ENCODE data around the gene EEFSEC. TPM values are rescaled to one million over a fixed set of nuclear protein-coding genes. Genes with fewer than 3 reads are reported as not detected.

Gene EEFSEC
- total RNA-seq, 1 donor from 2014 or later, result 24.6 TPM

GRCh38 chr3:128241741-128242140, 88.5 kb downstream of the EEFSEC start:
- intact Hi-C loops (cut with DNase I), result no loop called here
- peaks cover 10% of the 10 kb centered on the region for H3K4me1 ChIP-seq
- no peak overlapping the region for H3K27ac ChIP-seq
- no peaks in the 10 kb centered on the region for H3K9me3 ChIP-seq
- H3K27me3 ChIP-seq, result no peaks in the 10 kb centered on the region
- TF ChIP-seq POLR2A (IDR thresholded peaks at IDR 0.05) (no peak), POLR2AphosphoS5 (IDR thresholded peaks at IDR 0.05; ENCODE audit: insufficient read depth in 1 of 2, low read depth in 1 of 2) (no peak)
- TF ChIP-seq, protein P1, sequence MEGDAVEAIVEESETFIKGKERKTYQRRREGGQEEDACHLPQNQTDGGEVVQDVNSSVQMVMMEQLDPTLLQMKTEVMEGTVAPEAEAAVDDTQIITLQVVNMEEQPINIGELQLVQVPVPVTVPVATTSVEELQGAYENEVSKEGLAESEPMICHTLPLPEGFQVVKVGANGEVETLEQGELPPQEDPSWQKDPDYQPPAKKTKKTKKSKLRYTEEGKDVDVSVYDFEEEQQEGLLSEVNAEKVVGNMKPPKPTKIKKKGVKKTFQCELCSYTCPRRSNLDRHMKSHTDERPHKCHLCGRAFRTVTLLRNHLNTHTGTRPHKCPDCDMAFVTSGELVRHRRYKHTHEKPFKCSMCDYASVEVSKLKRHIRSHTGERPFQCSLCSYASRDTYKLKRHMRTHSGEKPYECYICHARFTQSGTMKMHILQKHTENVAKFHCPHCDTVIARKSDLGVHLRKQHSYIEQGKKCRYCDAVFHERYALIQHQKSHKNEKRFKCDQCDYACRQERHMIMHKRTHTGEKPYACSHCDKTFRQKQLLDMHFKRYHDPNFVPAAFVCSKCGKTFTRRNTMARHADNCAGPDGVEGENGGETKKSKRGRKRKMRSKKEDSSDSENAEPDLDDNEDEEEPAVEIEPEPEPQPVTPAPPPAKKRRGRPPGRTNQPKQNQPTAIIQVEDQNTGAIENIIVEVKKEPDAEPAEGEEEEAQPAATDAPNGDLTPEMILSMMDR (IDR thresholded peaks at IDR 0.05), result no peak
- no peak for DNase-seq (ENCODE audit: extremely low spot score in 2 of 2)
- H3K4me3 ChIP-seq, result no peak overlapping the region
- H3K36me3 ChIP-seq, result peaks cover 0 to 1% of the 10 kb centered on the region in 2 donors

DNA sequence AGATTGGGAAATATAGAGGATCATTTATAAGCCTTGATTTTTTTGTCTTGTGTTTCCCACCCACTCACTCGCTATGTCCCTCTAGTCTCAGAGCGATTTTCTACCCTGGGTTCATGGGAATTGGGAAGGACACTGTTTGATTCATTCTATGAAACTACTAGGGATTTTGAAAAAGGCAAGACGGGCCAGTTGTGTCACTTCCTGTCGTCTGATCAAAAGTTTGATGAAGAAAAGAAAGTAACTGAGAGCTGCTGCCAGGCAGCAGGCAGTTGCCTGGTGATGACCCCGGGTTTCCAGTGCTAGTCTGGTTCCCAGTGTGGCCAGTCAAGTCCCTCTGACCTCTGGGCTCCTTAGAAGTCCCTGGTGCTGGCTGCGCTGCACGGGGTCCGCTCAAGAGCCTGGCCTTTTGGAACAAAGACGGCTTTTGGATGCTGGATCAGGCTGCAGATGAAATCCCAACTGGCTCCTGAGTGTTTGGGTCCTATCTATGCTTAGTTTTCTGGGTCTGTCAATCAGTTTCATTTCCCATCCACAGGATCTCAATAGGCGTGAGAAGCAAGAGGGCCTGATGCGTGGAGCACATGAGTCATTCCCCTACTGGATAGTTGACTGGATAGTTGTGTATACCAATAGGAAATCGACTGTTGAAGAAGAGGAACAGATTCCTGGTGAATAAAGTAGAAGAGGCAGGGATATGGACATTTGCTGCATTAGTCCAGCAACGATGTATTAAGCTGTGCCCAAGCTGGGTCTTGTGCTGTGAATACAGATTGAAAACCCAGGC, 89.7 kb downstream of the EEFSEC start:
- peaks cover 10% of the 10 kb centered on the region for H3K4me1 ChIP-seq
- TF ChIP-seq POLR2AphosphoS5 (IDR thresholded peaks at IDR 0.05; ENCODE audit: insufficient read depth in 1 of 2, low read depth in 1 of 2) (no peak), POLR2A (IDR thresholded peaks at IDR 0.05) (no peak)
- TF ChIP-seq, protein P1 (IDR thresholded peaks at IDR 0.05), result no peak

GRCh38 chr3:128243602-128244504, 90.6 kb downstream of the EEFSEC start:
- H3K4me3 ChIP-seq, result no peak overlapping the region
- H3K36me3 ChIP-seq, result peaks cover 0 to 9% of the 10 kb centered on the region in 2 donors
- H3K9me3 ChIP-seq, result no peaks in the 10 kb centered on the region
- H3K27ac ChIP-seq, result no peak overlapping the region
- no peaks in the 10 kb centered on the region for H3K27me3 ChIP-seq
- peak in 1 of 2 donors; percentile 76 for DNase-seq (ENCODE audit: extremely low spot score in 2 of 2)
- TF ChIP-seq, protein P1 (IDR thresholded peaks at IDR 0.05), result no peak
- TF ChIP-seq POLR2A (IDR thresholded peaks at IDR 0.05) (no peak), POLR2AphosphoS5 (IDR thresholded peaks at IDR 0.05; ENCODE audit: insufficient read depth in 1 of 2, low read depth in 1 of 2) (no peak)
- peaks cover 10% of the 10 kb centered on the region for H3K4me1 ChIP-seq
- intact Hi-C loops (cut with DNase I), result no loop called here

More for the DNA sequence above, 89.7 kb downstream of the EEFSEC start:
- Histone ChIP-seq H3K27me3 (no peaks in the 10 kb centered on the region), H3K4me3 (no peak overlapping the region), H3K27ac (no peak overlapping the region), H3K9me3 (no peaks in the 10 kb centered on the region), H3K36me3 (peaks cover 0 to 9% of the 10 kb centered on the region in 2 donors)
- peak in 1 of 2 donors; percentile 22 for DNase-seq (ENCODE audit: extremely low spot score in 2 of 2)
- intact Hi-C loops (cut with DNase I), result no loop called here

DNA sequence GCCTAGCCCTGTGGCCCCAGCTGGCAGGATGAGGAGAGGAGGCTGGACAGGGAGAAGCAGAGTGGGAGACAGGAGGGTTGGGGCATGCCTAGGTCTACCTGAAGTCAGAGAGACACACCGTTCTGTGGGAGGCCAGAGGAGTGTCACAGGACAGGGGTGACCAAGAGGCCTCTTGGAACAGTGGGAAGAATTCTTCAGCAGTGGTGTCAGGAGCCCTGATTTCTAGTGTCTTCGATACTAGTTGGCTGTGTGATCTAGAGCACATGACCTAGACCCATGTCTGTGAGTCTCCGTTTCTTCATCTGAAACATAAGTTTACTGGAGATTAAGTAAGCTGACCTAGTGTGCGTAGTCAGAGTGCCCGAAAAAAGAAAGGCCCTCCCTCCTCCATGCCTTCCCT, 92.2 kb downstream of the EEFSEC start:
- peak in 1 of 2 donors; percentile 84 for DNase-seq (ENCODE audit: extremely low spot score in 2 of 2)
- intact Hi-C loops (cut with DNase I), result no loop called here
- H3K9me3 ChIP-seq, result no peaks in the 10 kb centered on the region
- H3K27ac ChIP-seq, result no peak overlapping the region
- no peak overlapping the region for H3K4me3 ChIP-seq
- H3K27me3 ChIP-seq, result no peaks in the 10 kb centered on the region
- H3K36me3 ChIP-seq, result peaks cover 0 to 16% of the 10 kb centered on the region in 2 donors
- TF ChIP-seq POLR2AphosphoS5 (IDR thresholded peaks at IDR 0.05; ENCODE audit: insufficient read depth in 1 of 2, low read depth in 1 of 2) (no peak), POLR2A (IDR thresholded peaks at IDR 0.05) (no peak)
- TF ChIP-seq, protein P1 (IDR thresholded peaks at IDR 0.05), result no peak
- peaks cover 10% of the 10 kb centered on the region for H3K4me1 ChIP-seq
